ENCODE results near the gene DMRT3.

- TF ChIP-seq FOXA2 (IDR thresholded peaks at IDR 0.05) (no peak), GABPA (IDR thresholded peaks at IDR 0.05 in 1 of 2, conservative IDR thresholded peaks at IDR 0.05 in 1 of 2) (no peak), CTCF (IDR thresholded peaks at IDR 0.05; ENCODE audit: low read depth, low read length, missing input control) (no peak), YY1 (IDR thresholded peaks at IDR 0.05) (no peak), FOXA1 (IDR thresholded peaks at IDR 0.05) (no peak), REST (IDR thresholded peaks at IDR 0.05) (no peak), SP1 (IDR thresholded peaks at IDR 0.05) (no peak), MAX (IDR thresholded peaks at IDR 0.05) (no peak), RAD21 (IDR thresholded peaks at IDR 0.05) (no peak), TAF1 (conservative IDR thresholded peaks at IDR 0.05) (no peak), RXRA (IDR thresholded peaks at IDR 0.05) (no peak)
Measured at GRCh38 chr9:959105-959504, 17.4 kb upstream of the DMRT3 start.
